Neuron (in vitro differentiated cells): Measurements from ENCODE around the gene RHCG.
"Not testable (repeated sequence)": the region's sequence is repeated elsewhere in the genome, so short reads cannot be mapped to it uniquely, and the experiment has no call there.

Experiments used
- H2AFZ ChIP-seq: one replicate; pipeline ENCODE4 v1.6.1; 2013; ENCODE audit warnings: low read depth, mild to moderate bottlenecking, inconsistent platforms, low read length, moderate library complexity
- H3K27me3 ChIP-seq: one replicate; pipeline ENCODE4 v1.6.1; 2013; ENCODE audit warnings: low read length; ENCODE audit not compliant: insufficient read depth
- H3K36me3 ChIP-seq: one replicate; pipeline ENCODE4 v1.6.1; 2013; ENCODE audit warnings: low read length; ENCODE audit not compliant: insufficient read depth
- H3K4me1 ChIP-seq: one replicate; pipeline ENCODE4 v1.6.1; 2013; ENCODE audit warnings: low read length; ENCODE audit not compliant: insufficient read depth
- H3K4me3 ChIP-seq: 2 replicates; pipeline ENCODE4 v1.5.1; 2013; ENCODE audit warnings: mild to moderate bottlenecking, low read length, moderate library complexity
- H3K9me3 ChIP-seq: one replicate; pipeline ENCODE4 v1.6.1; 2013; ENCODE audit warnings: low read length

Gene RHCG

GRCh38 chr15:89482139-89482538 is 14.2 kb downstream of the RHCG start:
- peaks cover 26% of the 10 kb centered on the region for H3K27me3 ChIP-seq
- no peak overlapping the region for H2AFZ ChIP-seq

DNA sequence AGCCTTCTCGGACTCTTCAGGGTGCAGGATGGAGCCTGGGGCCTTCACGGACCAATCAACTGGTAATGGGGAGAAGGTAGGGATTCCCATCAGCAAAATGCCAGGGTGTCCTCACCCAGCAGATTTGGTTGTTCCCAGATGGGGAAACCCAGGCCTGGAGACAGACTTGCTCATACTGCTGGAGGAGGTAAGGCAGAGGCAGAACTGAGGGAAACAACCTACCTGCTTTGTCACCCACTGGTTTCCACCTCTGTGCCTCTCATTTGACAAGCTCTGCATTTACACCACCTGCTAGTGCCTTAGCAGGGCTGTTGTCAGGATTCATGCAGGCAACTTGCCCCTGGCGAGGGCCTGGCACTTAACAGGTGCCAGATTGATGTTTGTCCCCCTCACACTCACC is 15.9 kb downstream of the RHCG start:
- H3K4me3 ChIP-seq = no peak overlapping the region
- no peaks in the 10 kb centered on the region for H3K36me3 ChIP-seq
- H3K4me1 ChIP-seq = no peaks in the 10 kb centered on the region
- H3K27me3 ChIP-seq = peaks cover 32% of the 10 kb centered on the region
- no peak overlapping the region for H2AFZ ChIP-seq
- no peaks in the 10 kb centered on the region for H3K9me3 ChIP-seq

More at GRCh38 chr15:89482139-89482538, 14.2 kb downstream of the RHCG start:
- no peak overlapping the region for H3K4me3 ChIP-seq
- H3K36me3 ChIP-seq = no peaks in the 10 kb centered on the region
- no peaks in the 10 kb centered on the region for H3K9me3 ChIP-seq
- H3K4me1 ChIP-seq = no peaks in the 10 kb centered on the region

GRCh38 chr15:89479173-89479572 is 17.2 kb downstream of the RHCG start:
- Histone ChIP-seq H3K27me3 (peaks cover 39% of the 10 kb centered on the region), H3K36me3 (no peaks in the 10 kb centered on the region), H2AFZ (no peak overlapping the region)

GRCh38 chr15:89477411-89478242 is 18.8 kb downstream of the RHCG start:
- Histone ChIP-seq H3K4me3 (no peak overlapping the region), H3K36me3 (no peaks in the 10 kb centered on the region), H3K4me1 (no peaks in the 10 kb centered on the region), H3K9me3 (no peaks in the 10 kb centered on the region), H2AFZ (no peak overlapping the region), H3K27me3 (peaks cover 33% of the 10 kb centered on the region)

More at GRCh38 chr15:89479173-89479572, 17.2 kb downstream of the RHCG start:
- no peaks in the 10 kb centered on the region for H3K4me1 ChIP-seq
- H3K4me3 ChIP-seq = no peak overlapping the region
- H3K9me3 ChIP-seq = no peaks in the 10 kb centered on the region

- Histone ChIP-seq H3K36me3 (no peaks in the 10 kb centered on the region), H2AFZ (no peak overlapping the region), H3K9me3 (no peaks in the 10 kb centered on the region), H3K4me1 (peaks cover under 1% of the 10 kb centered on the region), H3K27me3 (peaks cover 33% of the 10 kb centered on the region), H3K4me3 (no peak overlapping the region)
Measured at GRCh38 chr15:89475661-89476060, 20.7 kb downstream of the RHCG start.

DNA sequence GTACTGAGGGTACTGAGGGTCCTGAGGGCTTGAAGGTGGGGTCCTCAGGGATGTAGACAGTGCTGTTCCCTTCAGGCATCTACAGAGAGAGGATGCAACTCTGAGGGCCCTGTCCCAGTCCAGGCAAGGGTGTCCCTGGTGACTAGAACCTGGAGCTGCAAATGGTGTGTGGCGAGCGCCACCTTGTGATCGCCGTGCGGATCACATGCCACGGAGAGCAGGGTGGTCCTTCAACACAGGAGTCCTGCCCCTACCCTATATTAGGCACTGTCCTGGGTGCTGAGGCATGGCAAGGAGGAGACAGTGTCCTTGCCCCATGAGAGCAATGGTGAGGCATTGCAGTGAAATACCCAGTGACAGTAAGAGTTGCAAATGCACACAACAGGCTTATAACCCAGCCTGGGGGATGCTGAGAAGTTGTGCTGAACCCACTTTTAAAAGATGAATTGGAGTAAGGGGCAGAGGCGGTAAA is 23.6 kb downstream of the RHCG start:
- Histone ChIP-seq H3K9me3 (no peaks in the 10 kb centered on the region), H2AFZ (no peak overlapping the region), H3K27me3 (peaks cover 35% of the 10 kb centered on the region)

GRCh38 chr15:89469426-89470096 is 26.8 kb downstream of the RHCG start:
- H3K27me3 ChIP-seq = peaks cover 23% of the 10 kb centered on the region
- no peaks in the 10 kb centered on the region for H3K36me3 ChIP-seq
- no peaks in the 10 kb centered on the region for H3K9me3 ChIP-seq
- H2AFZ ChIP-seq = no peak overlapping the region
- no peak overlapping the region for H3K4me3 ChIP-seq
- H3K4me1 ChIP-seq = peaks cover 7% of the 10 kb centered on the region

More for the DNA sequence above, 23.6 kb downstream of the RHCG start:
- Histone ChIP-seq H3K4me1 (peaks cover 7% of the 10 kb centered on the region), H3K4me3 (no peak overlapping the region), H3K36me3 (no peaks in the 10 kb centered on the region)

GRCh38 chr15:89468813-89469212 is 27.6 kb downstream of the RHCG start:
- H3K9me3 ChIP-seq, H3K4me1 ChIP-seq, H3K36me3 ChIP-seq, H2AFZ ChIP-seq, H3K4me3 ChIP-seq: not testable (repeated sequence)
- peaks cover 19% of the 10 kb centered on the region for H3K27me3 ChIP-seq

- Histone ChIP-seq H3K36me3 (no peaks in the 10 kb centered on the region), H3K4me3 (no peak overlapping the region), H3K9me3 (no peaks in the 10 kb centered on the region), H3K4me1 (peaks cover 22% of the 10 kb centered on the region), H2AFZ (no peak overlapping the region), H3K27me3 (peaks cover 15% of the 10 kb centered on the region)
Measured at GRCh38 chr15:89463113-89463512, 33.3 kb downstream of the RHCG start.

- Histone ChIP-seq H3K4me1 (peaks cover 22% of the 10 kb centered on the region), H3K36me3 (no peaks in the 10 kb centered on the region), H2AFZ (no peak overlapping the region), H3K9me3 (no peaks in the 10 kb centered on the region), H3K4me3 (no peak overlapping the region), H3K27me3 (peaks cover 13% of the 10 kb centered on the region)
Measured at GRCh38 chr15:89462198-89462912, 34.0 kb downstream of the RHCG start.

GRCh38 chr15:89461386-89461785 is 35.0 kb downstream of the RHCG start:
- no peaks in the 10 kb centered on the region for H3K9me3 ChIP-seq
- H3K36me3 ChIP-seq = no peaks in the 10 kb centered on the region
- H3K27me3 ChIP-seq = peaks cover 8% of the 10 kb centered on the region
- peaks cover 22% of the 10 kb centered on the region for H3K4me1 ChIP-seq
- H2AFZ ChIP-seq = no peak overlapping the region
- no peak overlapping the region for H3K4me3 ChIP-seq

DNA sequence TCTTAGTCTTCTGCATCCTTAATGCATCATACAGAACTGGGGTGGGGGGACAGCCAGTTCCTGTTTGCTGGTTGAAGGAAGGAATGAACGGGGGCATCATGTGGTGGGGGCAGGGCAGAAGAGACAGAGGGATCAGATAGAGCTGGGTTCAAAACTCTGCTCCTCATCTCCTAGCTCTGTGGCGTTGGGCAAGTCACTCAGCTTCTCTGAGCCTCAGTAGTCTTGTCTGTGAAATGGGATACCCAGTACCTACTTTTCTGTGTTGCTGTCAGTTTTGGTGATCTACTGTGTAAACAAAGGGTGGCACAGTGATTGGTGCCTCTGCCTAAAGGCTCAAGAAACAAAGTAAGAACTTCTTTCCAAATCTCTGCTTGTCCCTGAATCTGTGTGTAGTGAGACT is 36.3 kb downstream of the RHCG start:
- Histone ChIP-seq H3K4me3 (no peak overlapping the region), H3K27me3 (peaks cover 10% of the 10 kb centered on the region), H3K36me3 (no peaks in the 10 kb centered on the region), H2AFZ (no peak overlapping the region), H3K4me1 (peaks cover 22% of the 10 kb centered on the region), H3K9me3 (no peaks in the 10 kb centered on the region)
